Measurements from ENCODE around the gene CGB5. TPM values are rescaled to one million over a fixed set of nuclear protein-coding genes. Genes with fewer than 3 reads are reported as not detected.

CGB5 gene
- polyA plus RNA-seq, 1 of the 3 experiments (the other 2 are of a cell fraction), result 0.16 TPM

- H3K27me3 ChIP-seq (ENCODE audit: insufficient read depth), result no peaks in the 10 kb centered on the region
- CTCF ChIA-PET, result interaction anchor here (1.4 to 8.6 kb wide), 4 partner anchors 7 to 37 kb away, joined by 4 to 68 read pairs (median 12); partner anchors contain the start of genes GYS1 and RUVBL2
- no peak overlapping the region for H3K9ac ChIP-seq
- no peaks in the 10 kb centered on the region for H4K20me1 ChIP-seq (ENCODE audit: insufficient read depth)
- H3K4me1 ChIP-seq (ENCODE audit: control insufficient read depth in 1 of 2, insufficient read depth in 2 of 2, low read depth in 1 of 2, low read length in 1 of 2), result no peaks in the 10 kb centered on the region
- no peak overlapping the region for H2AFZ ChIP-seq (ENCODE audit: low read depth)
- no peak overlapping the region for H3K4me3 ChIP-seq (ENCODE audit: low read depth in 2 of 2, low read length in 1 of 2)
- POLR2A ChIA-PET, result no interaction called here
- H3K9me3 ChIP-seq, result no peaks in the 10 kb centered on the region
- H3K9me2 ChIP-seq, result no peaks in the 10 kb centered on the region
- H3K36me3 ChIP-seq (replicated peaks in 1 of 2; ENCODE audit: control insufficient read depth in 1 of 2, insufficient read depth in 2 of 2, low read length in 1 of 2), result peaks cover 20 to 54% of the 10 kb centered on the region in 2 experiments
- no peak overlapping the region for H3K4me2 ChIP-seq
- peaks cover 9% of the 10 kb centered on the region; the same call in 1 of the 2 replicates for H3K79me2 ChIP-seq (ENCODE audit: insufficient read depth)
- no peak overlapping the region for H3K27ac ChIP-seq (ENCODE audit: low read depth in 2 of 2, low read length in 1 of 2)
- no peaks in the 10 kb centered on the region for H3F3A ChIP-seq (replicated peaks; ENCODE audit: insufficient read depth)
- DNase-seq, result no peak
- 98% methylated on average over 9 of the region's 22 CpGs for WGBS (ENCODE audit: low lambda C conversion rate)
- TF ChIP-seq EP300 (IDR thresholded peaks at IDR 0.05; ENCODE audit: borderline replicate concordance in 1 of 2, low read depth in 1 of 2, low read length in 1 of 2), result no peak
- no peak for TF ChIP-seq RXRA (IDR thresholded peaks at IDR 0.05; ENCODE audit: borderline replicate concordance, low read depth)
- TF ChIP-seq PBX3 (IDR thresholded peaks at IDR 0.05), result no peak
- TF ChIP-seq RFX5 (IDR thresholded peaks at IDR 0.05; ENCODE audit: low read length), result no peak
- TF ChIP-seq RCOR1 (IDR thresholded peaks at IDR 0.05; ENCODE audit: low read length), result no peak
- TF ChIP-seq ELF1 (IDR thresholded peaks at IDR 0.05), result no peak
- TF ChIP-seq CHD2 (IDR thresholded peaks at IDR 0.05; ENCODE audit: low read length, partially characterized antibody), result no peak
- TF ChIP-seq YY1 (IDR thresholded peaks at IDR 0.05; ENCODE audit: low read depth), result no peak
- TF ChIP-seq, protein P1, sequence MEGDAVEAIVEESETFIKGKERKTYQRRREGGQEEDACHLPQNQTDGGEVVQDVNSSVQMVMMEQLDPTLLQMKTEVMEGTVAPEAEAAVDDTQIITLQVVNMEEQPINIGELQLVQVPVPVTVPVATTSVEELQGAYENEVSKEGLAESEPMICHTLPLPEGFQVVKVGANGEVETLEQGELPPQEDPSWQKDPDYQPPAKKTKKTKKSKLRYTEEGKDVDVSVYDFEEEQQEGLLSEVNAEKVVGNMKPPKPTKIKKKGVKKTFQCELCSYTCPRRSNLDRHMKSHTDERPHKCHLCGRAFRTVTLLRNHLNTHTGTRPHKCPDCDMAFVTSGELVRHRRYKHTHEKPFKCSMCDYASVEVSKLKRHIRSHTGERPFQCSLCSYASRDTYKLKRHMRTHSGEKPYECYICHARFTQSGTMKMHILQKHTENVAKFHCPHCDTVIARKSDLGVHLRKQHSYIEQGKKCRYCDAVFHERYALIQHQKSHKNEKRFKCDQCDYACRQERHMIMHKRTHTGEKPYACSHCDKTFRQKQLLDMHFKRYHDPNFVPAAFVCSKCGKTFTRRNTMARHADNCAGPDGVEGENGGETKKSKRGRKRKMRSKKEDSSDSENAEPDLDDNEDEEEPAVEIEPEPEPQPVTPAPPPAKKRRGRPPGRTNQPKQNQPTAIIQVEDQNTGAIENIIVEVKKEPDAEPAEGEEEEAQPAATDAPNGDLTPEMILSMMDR (IDR thresholded peaks at IDR 0.05), result no peak
- no peak for TF ChIP-seq EZH2phosphoT487 (IDR thresholded peaks at IDR 0.05; ENCODE audit: borderline replicate concordance, low read depth)
- TF ChIP-seq TCF12 (IDR thresholded peaks at IDR 0.05), result no peak
- no peak for TF ChIP-seq JUND (IDR thresholded peaks at IDR 0.05)
- TF ChIP-seq, protein P2, sequence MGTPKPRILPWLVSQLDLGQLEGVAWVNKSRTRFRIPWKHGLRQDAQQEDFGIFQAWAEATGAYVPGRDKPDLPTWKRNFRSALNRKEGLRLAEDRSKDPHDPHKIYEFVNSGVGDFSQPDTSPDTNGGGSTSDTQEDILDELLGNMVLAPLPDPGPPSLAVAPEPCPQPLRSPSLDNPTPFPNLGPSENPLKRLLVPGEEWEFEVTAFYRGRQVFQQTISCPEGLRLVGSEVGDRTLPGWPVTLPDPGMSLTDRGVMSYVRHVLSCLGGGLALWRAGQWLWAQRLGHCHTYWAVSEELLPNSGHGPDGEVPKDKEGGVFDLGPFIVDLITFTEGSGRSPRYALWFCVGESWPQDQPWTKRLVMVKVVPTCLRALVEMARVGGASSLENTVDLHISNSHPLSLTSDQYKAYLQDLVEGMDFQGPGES (IDR thresholded peaks at IDR 0.05; ENCODE audit: low read depth, low read length), result no peak
- TF ChIP-seq TAF1 (IDR thresholded peaks at IDR 0.05; ENCODE audit: borderline replicate concordance, low read depth, low read length), result no peak
- TF ChIP-seq, protein P3, sequence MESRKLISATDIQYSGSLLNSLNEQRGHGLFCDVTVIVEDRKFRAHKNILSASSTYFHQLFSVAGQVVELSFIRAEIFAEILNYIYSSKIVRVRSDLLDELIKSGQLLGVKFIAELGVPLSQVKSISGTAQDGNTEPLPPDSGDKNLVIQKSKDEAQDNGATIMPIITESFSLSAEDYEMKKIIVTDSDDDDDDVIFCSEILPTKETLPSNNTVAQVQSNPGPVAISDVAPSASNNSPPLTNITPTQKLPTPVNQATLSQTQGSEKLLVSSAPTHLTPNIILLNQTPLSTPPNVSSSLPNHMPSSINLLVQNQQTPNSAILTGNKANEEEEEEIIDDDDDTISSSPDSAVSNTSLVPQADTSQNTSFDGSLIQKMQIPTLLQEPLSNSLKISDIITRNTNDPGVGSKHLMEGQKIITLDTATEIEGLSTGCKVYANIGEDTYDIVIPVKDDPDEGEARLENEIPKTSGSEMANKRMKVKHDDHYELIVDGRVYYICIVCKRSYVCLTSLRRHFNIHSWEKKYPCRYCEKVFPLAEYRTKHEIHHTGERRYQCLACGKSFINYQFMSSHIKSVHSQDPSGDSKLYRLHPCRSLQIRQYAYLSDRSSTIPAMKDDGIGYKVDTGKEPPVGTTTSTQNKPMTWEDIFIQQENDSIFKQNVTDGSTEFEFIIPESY (IDR thresholded peaks at IDR 0.05; ENCODE audit: borderline replicate concordance, low read depth), result no peak
- TF ChIP-seq USF1 (IDR thresholded peaks at IDR 0.05; ENCODE audit: borderline replicate concordance, low read depth), result no peak
- TF ChIP-seq SMC3 (IDR thresholded peaks at IDR 0.05; ENCODE audit: low read depth, low read length), result no peak
- TF ChIP-seq MXI1 (IDR thresholded peaks at IDR 0.05; ENCODE audit: low read depth, low read length), result no peak
- no peak for TF ChIP-seq FOXJ3 (CRISPR knock-in tag; IDR thresholded peaks at IDR 0.05)
- no peak for TF ChIP-seq GATA2 (CRISPR knock-in tag; IDR thresholded peaks at IDR 0.05)
Measured at GRCh38 chr19:49006905-49007304, 36.7 kb upstream of the CGB5 start.

Data from SK-N-SH (cell line).